Measurements from ENCODE around the gene GPR176. TPM values are rescaled to one million over a fixed set of nuclear protein-coding genes. Genes with fewer than 3 reads are reported as not detected.
"Not testable (repeated sequence)": the region's sequence is repeated elsewhere in the genome, so short reads cannot be mapped to it uniquely, and the experiment has no call there.

GPR176 gene
- polyA plus RNA-seq, 4 donors = 4.8 to 15.7 (median 13.9) TPM

- no peak for DNase-seq (ENCODE audit: low read depth in 4 of 4, low spot score in 3 of 4)
These were observed 100.5 kb downstream of the GPR176 start for GRCh38 chr15:39819533-39819932.

DNA sequence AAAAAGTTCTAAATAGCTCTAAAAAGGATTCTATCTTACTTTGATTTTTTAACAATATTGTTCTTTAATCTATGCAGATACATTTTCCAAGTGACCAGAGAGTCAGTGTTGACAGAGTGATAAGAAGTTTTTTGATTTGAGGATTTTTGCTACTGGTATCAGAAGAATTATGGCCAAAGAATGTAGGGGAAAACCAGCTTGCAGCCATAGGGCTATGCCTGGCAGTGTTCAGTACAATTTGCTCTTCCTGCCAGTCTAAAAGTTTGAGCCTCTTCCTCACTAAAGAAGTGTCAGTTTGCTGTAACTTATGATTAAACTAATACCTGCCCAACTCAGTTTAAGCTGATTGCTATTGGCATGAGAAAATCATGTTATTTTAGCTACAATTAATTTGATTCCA, 102.2 kb downstream of the GPR176 start:
- DNase-seq (ENCODE audit: low read depth in 4 of 4, low spot score in 3 of 4) = no peak

DNA sequence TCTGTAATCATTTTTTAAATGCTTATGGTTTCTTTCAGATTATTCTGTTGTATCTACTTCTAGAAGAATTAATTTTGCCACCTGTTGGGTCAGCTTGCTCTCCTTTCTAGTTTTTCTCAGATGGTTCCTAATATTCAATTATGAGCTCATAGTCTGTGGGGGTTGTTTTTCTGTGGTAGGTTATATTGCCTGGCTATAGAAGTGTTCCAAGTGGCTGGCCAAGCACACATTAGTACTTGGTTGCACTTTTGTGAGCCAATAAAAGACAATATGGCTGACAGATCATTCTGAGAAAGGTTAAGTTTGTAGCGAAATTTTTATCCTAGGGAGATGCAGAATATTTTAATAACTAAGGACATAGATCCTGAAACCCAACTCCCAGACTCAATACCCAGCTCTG, 105.6 kb downstream of the GPR176 start:
- no peak for DNase-seq (ENCODE audit: low read depth in 4 of 4, low spot score in 3 of 4)

GRCh38 chr15:39812651-39813050, 107.4 kb downstream of the GPR176 start:
- not testable (repeated sequence) for DNase-seq (ENCODE audit: low read depth in 4 of 4, low spot score in 3 of 4)

DNA sequence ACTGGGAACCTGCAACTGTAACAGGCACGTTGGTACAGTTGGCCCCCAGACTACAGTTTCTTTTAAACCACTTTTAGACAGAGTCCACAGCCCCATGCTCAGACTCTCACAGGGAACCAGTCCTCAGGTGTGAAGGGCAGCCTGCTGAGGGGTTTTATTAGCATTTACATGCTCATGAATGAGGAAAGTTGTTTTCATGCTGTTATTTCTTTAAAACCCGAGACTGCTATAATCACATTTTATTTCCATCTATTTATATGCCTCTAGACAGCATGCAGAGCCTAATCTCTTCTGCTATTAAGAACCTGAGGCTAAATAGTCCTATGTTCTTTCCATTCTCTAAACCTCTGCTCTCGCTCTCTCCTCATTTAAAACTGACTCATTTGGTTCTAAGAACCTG, 111.2 kb downstream of the GPR176 start:
- no peak for DNase-seq (ENCODE audit: low read depth in 4 of 4, low spot score in 3 of 4)

DNA sequence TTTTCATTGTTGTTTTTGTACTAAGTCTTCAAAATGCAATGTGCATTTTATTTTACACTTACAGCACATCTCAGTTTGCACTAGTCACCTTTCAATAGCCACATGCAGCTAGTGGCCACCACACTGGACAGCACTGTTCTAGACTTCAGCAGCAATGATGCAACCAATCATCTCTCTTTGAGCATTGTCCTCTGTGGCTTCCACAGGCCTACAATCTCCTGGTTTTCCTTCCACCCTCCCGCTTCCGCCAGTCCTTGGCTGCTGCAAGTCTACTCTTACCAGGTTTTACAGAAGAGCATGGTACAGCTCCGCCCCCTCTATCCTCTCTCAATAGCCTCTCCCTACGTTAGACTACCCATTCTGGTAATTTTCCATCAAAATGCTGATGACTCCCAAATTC, 112.3 kb downstream of the GPR176 start:
- no peak for DNase-seq (ENCODE audit: low read depth in 4 of 4, low spot score in 3 of 4)

DNA sequence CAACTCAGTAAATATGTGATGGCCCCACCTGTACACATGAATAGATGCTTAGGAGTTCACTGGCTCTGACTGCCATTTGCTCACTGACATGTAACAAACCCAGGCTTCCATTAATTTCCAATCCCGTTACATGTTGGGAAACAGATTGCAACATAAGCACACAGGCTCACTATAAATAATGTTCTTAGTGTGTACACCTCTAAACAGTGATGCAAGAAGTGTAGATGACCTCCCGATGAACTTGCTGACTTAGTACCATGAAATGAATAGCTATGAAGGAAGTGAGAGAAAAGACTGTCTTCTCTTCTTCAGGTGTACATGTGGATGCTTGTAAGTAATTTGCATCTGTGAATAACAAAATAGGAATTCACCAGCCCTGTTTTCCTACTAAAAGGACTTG, 116.0 kb downstream of the GPR176 start:
- no peak for DNase-seq (ENCODE audit: low read depth in 4 of 4, low spot score in 3 of 4)

DNA sequence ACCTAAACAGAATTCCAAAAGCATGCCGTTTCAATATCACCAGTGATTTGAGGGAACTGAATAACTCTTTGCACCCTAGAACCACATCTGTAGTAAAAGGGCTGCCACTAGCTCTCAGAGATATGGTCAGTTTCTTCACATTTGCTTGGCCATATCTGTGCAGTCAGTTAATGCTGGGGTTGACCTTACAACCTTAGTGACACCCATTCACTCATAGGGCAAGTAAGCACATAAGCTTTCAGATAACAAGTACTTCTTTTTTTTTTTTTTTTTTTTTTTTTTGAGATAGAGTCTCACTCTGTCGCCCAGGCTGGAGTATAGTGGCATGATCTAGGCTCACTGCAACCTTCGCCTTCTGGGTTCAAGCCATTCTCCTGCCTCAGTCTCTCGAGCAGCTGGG, 117.0 kb downstream of the GPR176 start:
- no peak for DNase-seq (ENCODE audit: low read depth in 4 of 4, low spot score in 3 of 4)

- DNase-seq (ENCODE audit: low read depth in 4 of 4, low spot score in 3 of 4) = no peak
These were observed 118.3 kb downstream of the GPR176 start for GRCh38 chr15:39801641-39802309.

DNA sequence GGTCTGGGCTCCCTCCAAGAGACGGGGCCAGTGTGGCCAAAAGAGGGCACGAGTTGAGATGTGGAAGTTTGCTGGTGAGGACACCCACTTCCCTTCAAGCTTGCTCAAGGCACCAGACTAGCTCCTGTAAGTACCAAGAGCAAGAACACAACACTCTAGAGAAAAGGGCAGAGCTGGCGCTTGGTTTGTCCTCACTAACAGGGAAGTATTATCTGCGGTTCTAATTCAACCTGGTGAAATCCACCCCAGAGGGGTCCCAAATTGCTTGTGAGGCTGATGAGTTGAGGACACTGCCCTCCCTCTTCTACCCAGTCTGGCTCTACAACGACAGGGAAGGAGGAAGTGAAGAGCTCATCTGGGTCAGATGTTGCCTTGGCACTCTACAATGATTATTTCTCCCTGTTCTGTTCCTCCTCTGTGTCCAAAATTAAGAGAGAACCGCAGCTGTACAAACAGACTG, 120.5 kb downstream of the GPR176 start:
- no peak for DNase-seq (ENCODE audit: low read depth in 4 of 4, low spot score in 3 of 4)

GRCh38 chr15:39798382-39798781, 121.7 kb downstream of the GPR176 start:
- DNase-seq (ENCODE audit: low read depth in 4 of 4, low spot score in 3 of 4) = no peak

DNA sequence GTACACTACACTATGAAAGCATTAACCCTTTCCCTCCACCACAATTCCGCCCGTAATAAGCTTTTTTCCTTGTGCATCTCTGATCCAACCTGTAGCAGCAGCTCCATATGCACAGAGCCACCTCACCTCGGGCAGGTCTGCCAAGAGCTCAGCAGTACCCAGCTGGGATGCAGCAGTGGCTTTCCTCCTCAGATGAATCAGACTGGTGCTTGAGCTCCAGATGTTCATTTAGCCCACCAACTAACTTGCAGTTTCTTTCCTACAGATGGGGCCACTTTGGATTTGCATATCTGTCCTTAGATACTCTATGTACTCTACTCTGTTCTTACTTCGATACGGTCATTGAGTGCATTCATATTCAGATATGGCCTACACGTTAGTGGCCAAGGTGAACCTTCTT, 122.7 kb downstream of the GPR176 start:
- DNase-seq (ENCODE audit: low read depth in 4 of 4, low spot score in 3 of 4) = no peak

- no peak for DNase-seq (ENCODE audit: low read depth in 4 of 4, low spot score in 3 of 4)
These were observed 123.5 kb downstream of the GPR176 start for GRCh38 chr15:39796601-39797000.

- no peak for DNase-seq (ENCODE audit: low read depth in 4 of 4, low spot score in 3 of 4)
These were observed 124.6 kb downstream of the GPR176 start for GRCh38 chr15:39795486-39795885.

DNA sequence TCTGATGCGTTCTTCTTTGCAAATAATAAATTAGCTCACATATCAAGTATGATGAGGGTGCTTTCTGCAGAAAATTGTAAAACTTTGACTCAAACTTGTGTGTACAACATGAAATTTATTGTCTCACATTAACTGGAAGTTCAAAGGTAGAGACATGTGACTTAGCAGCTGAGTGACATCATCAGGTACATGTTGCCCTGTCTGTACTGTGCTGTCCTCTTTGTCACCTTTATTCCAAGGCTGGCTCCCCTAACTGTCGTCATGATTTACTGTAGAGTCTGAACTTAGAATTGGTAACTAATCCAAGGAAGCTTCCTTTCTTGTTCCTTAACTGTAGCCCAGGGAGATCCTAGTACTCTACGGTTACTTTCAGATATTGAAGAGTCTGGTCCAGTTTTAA, 125.1 kb downstream of the GPR176 start:
- no peak for DNase-seq (ENCODE audit: low read depth in 4 of 4, low spot score in 3 of 4)

DNA sequence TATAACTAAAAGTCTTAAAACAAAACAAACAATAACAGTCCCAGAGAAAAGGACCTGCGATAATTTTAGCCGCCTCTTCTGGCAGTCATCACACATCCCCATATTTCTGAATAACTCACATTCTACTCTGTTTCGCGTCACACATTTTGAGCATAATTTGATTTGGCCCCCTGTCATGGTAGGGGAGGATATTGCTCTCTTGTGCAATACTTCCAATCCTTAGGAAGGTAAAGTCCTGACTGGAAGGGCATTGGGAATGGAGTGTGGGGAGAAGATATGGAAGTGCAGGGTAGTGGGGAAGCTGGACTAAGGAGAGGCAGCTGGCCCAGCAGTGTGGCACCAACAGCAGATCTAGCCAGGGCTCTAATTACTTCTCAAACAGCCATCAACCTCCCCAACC, 126.1 kb downstream of the GPR176 start:
- DNase-seq (ENCODE audit: low read depth in 4 of 4, low spot score in 3 of 4) = no peak

DNA sequence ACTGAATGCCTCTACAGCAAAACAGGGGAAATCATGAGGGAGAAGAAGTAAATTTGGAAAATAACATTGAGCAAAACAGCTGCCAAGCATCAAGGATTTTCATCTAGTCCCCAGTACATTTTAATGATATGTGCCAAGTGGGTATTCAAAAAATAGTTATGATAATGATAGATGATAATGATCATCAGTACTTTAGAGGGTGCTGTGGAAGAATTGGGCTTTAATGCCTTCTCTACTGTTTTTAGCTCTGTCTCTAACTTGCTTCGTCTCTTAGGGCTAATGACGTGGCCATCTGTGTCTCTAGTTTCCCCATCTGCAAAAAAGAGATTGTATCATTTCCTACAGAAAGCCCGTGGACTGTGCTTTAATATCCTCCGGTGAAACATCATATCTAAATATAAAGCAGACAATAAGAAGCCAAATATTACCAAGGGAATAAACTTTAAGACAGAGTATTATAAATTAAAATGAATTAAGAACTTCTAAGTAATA, 127.2 kb downstream of the GPR176 start:
- no peak for DNase-seq (ENCODE audit: low read depth in 4 of 4, low spot score in 3 of 4)

- no peak for DNase-seq (ENCODE audit: low read depth in 4 of 4, low spot score in 3 of 4)
These were observed 127.8 kb downstream of the GPR176 start for GRCh38 chr15:39792025-39792843.

- no peak for DNase-seq (ENCODE audit: low read depth in 4 of 4, low spot score in 3 of 4)
These were observed 130.3 kb downstream of the GPR176 start for GRCh38 chr15:39789736-39790135.

GRCh38 chr15:39788800-39789565, 131.1 kb downstream of the GPR176 start:
- no peak for DNase-seq (ENCODE audit: low read depth in 4 of 4, low spot score in 3 of 4)

- no peak for DNase-seq (ENCODE audit: low read depth in 4 of 4, low spot score in 3 of 4)
These were observed 132.0 kb downstream of the GPR176 start for GRCh38 chr15:39788108-39788507.

Data from left renal pelvis (tissue), 4 donors.